ENCODE data around the gene KCNE3. TPM values are rescaled to one million over a fixed set of nuclear protein-coding genes. Genes with fewer than 3 reads are reported as not detected.

The KCNE3 gene
- total RNA-seq, 2 donors from 2014 or later: not detected

DNA sequence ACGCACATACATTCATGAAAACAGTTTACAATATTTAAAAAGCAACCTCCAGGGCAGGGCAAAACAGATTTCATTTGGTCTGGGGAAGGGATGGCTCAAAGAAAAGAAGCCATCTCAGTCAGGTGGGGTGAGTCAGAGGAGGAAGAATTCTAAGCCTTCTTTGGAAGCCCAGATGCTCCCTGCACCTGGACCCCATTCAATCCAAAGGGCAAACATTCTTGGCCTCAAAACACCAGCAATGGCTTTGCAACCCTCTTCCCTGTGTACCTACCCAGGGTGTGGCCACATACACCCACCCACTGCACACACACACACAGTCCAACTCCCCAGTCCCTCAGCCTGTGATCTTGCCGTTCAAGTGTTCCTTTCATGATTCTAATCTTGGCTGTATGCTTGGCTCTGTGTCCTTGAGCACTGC lies 2.0 kb downstream of the KCNE3 start:
- Mint-ChIP-seq H3K36me3 (ENCODE audit: insufficient read depth in 2 of 2) (no peaks in the 10 kb centered on the region), H3K27me3 (ENCODE audit: low read depth) (peaks cover 32% of the 10 kb centered on the region), H3K4me3 (no peak overlapping the region), H3K4me1 (ENCODE audit: low read depth) (peaks cover 5% of the 10 kb centered on the region), H3K9me3 (no peaks in the 10 kb centered on the region), H3K27ac (no peak overlapping the region)
- ATAC-seq (replicated peaks in 1 of 2): no peak
- DNase-seq: no peak

DNA sequence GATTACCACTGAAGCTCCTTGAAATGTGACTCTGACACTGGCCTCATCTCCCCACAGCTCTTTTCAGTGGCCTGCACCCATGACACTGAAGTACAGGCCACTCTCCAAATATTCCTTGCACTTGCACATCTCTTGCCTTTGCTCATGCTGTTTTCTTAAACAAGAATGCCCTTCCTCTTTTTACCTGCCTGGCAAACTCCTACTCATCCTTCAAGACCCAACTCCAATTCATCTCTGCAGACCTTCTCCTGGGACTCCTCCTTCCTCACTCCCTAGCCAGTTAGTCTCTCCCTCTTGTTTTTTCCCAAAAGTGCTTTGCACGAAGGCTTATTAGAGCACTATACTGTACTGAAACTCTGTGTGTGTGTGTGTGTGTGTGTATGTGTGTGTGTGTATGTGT lies 2.6 kb downstream of the KCNE3 start:
- Mint-ChIP-seq H3K9me3 (no peaks in the 10 kb centered on the region), H3K27me3 (ENCODE audit: low read depth) (peaks cover 32% of the 10 kb centered on the region), H3K4me1 (ENCODE audit: low read depth) (peaks cover 5% of the 10 kb centered on the region), H3K27ac (no peak overlapping the region), H3K36me3 (ENCODE audit: insufficient read depth in 2 of 2) (no peaks in the 10 kb centered on the region), H3K4me3 (no peak overlapping the region)
- ATAC-seq (replicated peaks in 1 of 2) (no peak), DNase-seq (no peak)

DNA sequence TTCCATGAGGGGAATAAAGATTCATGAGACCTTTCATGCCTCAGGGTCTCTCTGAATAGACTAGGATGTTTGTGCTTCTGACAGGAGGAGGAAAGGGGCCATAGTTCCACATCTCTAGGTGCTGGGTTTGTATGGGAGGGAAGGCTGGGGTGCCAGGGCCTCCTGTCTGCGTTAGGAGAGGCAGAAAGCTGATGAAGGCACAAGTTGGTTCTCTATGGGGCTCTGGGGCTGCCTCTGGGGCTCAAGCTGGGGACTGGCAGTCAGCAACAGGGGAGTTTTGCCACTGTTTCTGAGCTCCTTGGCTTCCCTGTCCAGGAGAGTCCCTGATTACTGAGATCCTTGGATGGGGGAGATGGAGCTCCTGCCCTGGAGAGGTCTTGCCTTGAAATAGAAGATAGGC lies 4.1 kb downstream of the KCNE3 start:
- no peaks in the 10 kb centered on the region for H3K36me3 Mint-ChIP-seq (ENCODE audit: insufficient read depth in 2 of 2)
- DNase-seq (no peak), ATAC-seq (replicated peaks in 1 of 2) (no peak)
- H3K27me3 Mint-ChIP-seq (ENCODE audit: low read depth): peaks cover 24% of the 10 kb centered on the region
- no peak overlapping the region for H3K4me3 Mint-ChIP-seq
- peaks cover 5% of the 10 kb centered on the region for H3K4me1 Mint-ChIP-seq (ENCODE audit: low read depth)
- no peak overlapping the region for H3K27ac Mint-ChIP-seq
- no peaks in the 10 kb centered on the region for H3K9me3 Mint-ChIP-seq

DNA sequence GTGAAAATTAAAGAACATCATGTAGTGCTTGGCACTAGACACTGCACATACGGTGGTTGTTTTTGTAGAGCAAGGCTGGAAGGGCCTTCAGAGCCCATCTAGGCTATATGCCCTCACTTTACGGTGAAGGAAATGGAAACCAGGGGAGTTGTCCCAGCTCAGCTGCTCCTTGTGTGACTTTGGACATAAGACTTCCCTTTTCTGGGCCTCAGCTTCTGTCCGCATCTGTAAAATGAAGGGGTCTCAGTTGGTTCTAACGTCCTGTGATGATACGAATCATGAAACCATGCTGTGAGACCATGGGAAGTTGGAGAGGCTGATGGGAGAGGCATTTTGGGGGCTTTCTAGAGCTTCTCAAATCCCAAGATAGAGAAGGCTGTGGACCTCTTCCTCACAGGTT lies 4.7 kb downstream of the KCNE3 start:
- no peaks in the 10 kb centered on the region for H3K9me3 Mint-ChIP-seq
- H3K27me3 Mint-ChIP-seq (ENCODE audit: low read depth): peaks cover 18% of the 10 kb centered on the region
- H3K4me3 Mint-ChIP-seq: no peak overlapping the region
- H3K27ac Mint-ChIP-seq: no peak overlapping the region
- peaks cover under 1% of the 10 kb centered on the region for H3K4me1 Mint-ChIP-seq (ENCODE audit: low read depth)
- ATAC-seq (replicated peaks in 1 of 2) (no peak), DNase-seq (no peak)
- no peaks in the 10 kb centered on the region for H3K36me3 Mint-ChIP-seq (ENCODE audit: insufficient read depth in 2 of 2)

DNA sequence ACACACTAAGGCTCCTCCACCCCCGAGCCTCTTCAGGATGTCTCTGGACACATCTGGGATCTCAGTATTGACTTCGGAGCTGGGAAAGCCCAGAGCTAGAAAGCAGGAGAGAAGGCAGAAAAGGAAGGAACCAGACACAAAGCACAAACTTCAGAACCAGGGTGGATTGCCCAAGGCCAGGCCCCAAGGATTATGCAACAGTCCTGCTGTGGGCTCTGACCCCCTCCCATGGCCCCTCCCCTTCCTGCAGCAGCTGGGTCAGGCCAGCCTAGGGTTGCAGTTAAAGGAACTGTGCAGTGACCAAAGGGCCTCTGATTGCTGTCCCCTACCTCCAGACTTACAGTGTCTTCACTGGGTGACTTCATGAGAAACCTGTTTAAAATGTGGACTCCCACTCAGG lies 5.3 kb downstream of the KCNE3 start:
- Mint-ChIP-seq H3K27ac (no peak overlapping the region), H3K4me1 (ENCODE audit: low read depth) (no peaks in the 10 kb centered on the region), H3K36me3 (ENCODE audit: insufficient read depth in 2 of 2) (no peaks in the 10 kb centered on the region), H3K27me3 (ENCODE audit: low read depth) (peaks cover 17% of the 10 kb centered on the region), H3K4me3 (no peak overlapping the region), H3K9me3 (no peaks in the 10 kb centered on the region)
- no peak for ATAC-seq (replicated peaks in 1 of 2)
- no peak for DNase-seq

DNA sequence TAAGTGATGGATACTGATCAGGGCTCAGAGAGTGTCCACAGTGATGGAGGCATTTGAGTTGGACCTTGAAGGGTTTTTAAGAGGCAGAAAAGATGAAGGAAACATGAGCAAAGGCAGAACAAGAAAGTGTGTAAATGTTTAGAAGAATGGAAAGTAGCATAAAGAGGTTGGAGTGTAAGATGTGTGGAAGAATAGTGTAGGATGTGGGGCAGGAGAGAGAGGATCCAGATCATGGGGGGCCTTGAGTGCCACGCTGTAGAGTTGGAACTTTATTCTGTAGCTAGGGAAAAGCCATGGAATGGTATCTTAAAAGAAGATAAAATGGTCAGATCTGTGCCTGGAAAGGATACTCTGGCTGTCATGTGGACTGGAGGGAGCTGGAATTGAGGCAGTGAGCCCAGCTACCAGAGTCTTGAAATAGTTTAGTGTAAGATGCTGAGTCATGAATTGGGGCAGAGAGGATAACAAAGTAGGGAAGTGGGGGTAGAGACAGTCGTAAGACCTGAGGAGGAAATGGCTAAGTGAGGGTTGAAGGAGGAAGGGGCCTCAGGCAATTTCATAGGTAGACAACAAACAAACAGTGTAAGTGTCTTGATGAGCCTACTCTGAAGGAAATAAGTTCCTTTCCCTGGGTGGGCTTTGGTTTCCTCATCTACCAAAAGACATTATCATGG lies 6.7 kb downstream of the KCNE3 start:
- H3K9me3 Mint-ChIP-seq: no peaks in the 10 kb centered on the region
- peaks cover 4% of the 10 kb centered on the region for H3K27me3 Mint-ChIP-seq (ENCODE audit: low read depth)
- no peak overlapping the region for H3K27ac Mint-ChIP-seq
- H3K4me1 Mint-ChIP-seq (ENCODE audit: low read depth): no peaks in the 10 kb centered on the region
- no peak for ATAC-seq (replicated peaks in 1 of 2)
- no peak for DNase-seq
- no peaks in the 10 kb centered on the region for H3K36me3 Mint-ChIP-seq (ENCODE audit: insufficient read depth in 2 of 2)
- H3K4me3 Mint-ChIP-seq: no peak overlapping the region

DNA sequence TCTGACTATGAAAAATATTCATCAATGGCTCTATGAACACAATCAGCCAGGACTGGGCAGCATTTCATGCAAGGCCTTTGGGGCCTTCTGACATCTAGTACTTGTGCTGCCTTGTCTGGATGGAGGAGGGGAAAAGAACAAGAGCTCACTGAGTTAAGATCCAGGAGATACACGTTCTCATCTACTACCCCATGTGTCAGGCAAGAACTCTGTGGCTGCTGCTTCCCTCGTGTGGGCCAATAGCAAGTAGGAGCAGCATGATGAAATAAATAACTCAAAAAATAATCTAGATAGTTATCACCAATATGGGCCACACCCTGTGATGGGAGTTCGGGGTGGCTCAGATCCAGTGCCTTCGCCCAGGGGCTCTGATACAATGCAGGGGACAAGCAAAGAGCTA lies 7.3 kb downstream of the KCNE3 start:
- no peak for ATAC-seq (replicated peaks in 1 of 2)
- no peak for DNase-seq
- Mint-ChIP-seq H3K36me3 (ENCODE audit: insufficient read depth in 2 of 2) (no peaks in the 10 kb centered on the region), H3K27ac (no peak overlapping the region), H3K4me3 (no peak overlapping the region), H3K9me3 (no peaks in the 10 kb centered on the region), H3K4me1 (ENCODE audit: low read depth) (no peaks in the 10 kb centered on the region), H3K27me3 (ENCODE audit: low read depth) (no peaks in the 10 kb centered on the region)

DNA sequence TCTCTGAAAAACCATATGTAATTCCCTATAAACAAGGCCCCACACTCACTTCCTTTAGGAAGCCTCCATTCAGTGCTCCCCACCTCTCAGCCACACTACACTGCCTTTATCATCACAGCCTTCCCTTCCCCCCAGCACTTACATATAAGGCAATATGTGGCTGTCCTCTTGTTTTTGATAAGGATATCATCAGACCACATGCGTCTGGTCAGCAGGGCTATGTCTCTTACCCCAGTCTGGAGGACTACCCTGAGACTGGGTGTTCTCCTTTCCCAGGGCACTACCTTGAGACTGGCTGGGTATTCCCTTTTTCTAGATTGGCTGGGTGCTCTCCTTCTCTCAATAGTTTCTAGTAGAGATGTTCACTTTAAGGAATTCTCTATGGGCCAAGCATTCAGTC lies 7.8 kb downstream of the KCNE3 start:
- Mint-ChIP-seq H3K4me1 (ENCODE audit: low read depth) (no peaks in the 10 kb centered on the region), H3K4me3 (no peak overlapping the region), H3K9me3 (no peaks in the 10 kb centered on the region), H3K27ac (no peak overlapping the region), H3K36me3 (ENCODE audit: insufficient read depth in 2 of 2) (no peaks in the 10 kb centered on the region), H3K27me3 (ENCODE audit: low read depth) (no peaks in the 10 kb centered on the region)
- DNase-seq (no peak), ATAC-seq (replicated peaks in 1 of 2) (no peak)

DNA sequence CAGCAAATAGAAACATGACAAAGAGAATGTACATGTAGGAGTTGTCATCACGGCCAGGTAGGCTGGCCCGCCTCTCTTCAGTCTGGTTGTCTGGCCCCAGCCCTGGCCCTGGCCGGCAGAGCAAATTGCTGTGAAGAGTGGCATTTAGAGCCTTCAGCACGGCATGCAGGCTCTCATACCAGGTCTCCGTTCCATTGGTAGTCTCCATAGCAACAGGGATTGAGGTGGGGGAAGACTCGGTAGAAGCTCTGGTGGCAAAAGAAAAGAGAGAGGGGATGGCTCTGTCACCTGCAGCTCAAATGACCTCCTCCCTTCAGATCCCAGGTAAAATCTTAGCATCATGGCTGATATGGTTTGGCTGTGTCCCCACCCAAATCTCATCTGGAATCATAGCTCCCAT lies 10.0 kb downstream of the KCNE3 start:
- ATAC-seq (replicated peaks in 1 of 2): no peak
- no peaks in the 10 kb centered on the region for H3K36me3 Mint-ChIP-seq (ENCODE audit: insufficient read depth in 2 of 2)
- H3K4me3 Mint-ChIP-seq: no peak overlapping the region
- DNase-seq: no peak
- H3K4me1 Mint-ChIP-seq (ENCODE audit: low read depth): peaks cover 5% of the 10 kb centered on the region
- no peaks in the 10 kb centered on the region for H3K27me3 Mint-ChIP-seq (ENCODE audit: low read depth)
- no peak overlapping the region for H3K27ac Mint-ChIP-seq
- H3K9me3 Mint-ChIP-seq: no peaks in the 10 kb centered on the region

DNA sequence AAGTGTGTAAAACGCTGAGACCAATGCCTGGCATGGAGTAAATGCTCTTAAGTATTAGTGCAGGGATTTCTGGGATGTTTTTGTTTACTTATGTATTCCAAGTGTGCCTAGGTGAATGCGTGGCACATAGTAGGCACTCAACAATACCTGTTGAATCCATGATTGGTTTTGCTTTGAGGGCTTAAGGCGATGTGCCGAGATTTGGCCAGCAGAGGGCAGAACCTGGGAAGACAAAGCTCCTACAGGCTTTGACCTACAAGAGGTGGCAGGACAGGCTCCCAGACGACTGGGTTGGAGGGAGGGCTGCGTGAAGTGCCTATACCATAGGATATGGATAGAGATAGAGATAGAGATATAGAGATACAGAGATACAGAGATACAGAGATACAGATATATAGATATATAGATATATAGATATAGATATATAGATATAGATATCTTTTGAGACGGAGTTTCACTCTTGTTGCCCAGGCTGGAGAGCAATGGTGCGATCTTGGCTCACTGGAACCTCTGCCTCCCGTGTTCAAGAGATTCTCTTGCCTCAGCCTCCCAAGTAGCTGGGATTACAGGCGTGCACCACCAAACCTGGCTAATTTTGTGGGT lies 13.9 kb downstream of the KCNE3 start:
- ATAC-seq (replicated peaks in 1 of 2): peak; percentile 60 to 64

DNA sequence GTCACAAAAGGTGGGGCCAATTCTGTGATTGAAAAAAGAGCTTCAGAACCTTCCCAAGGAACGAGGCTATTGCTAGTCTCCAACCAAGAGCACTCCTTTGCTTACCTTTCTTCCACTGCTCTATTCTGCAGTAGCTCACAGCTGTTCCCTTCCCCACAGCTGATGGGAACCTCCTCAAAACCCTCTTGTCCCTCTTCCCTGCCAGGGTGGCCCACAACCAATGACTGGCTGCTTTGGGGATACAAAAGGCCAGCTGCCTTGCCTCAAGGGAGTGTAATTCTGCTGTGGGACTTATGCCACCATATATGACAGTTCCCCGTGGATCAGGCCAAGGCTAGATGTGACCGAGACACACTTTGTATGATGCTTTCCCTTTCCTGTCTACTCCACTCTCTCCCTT lies 15.0 kb downstream of the KCNE3 start:
- H3K27me3 Mint-ChIP-seq (ENCODE audit: low read depth): peaks cover 7% of the 10 kb centered on the region
- H3K9me3 Mint-ChIP-seq: no peaks in the 10 kb centered on the region
- ATAC-seq (replicated peaks in 1 of 2): no peak
- peaks cover 10% of the 10 kb centered on the region for H3K4me1 Mint-ChIP-seq (ENCODE audit: low read depth)
- DNase-seq: no peak
- H3K4me3 Mint-ChIP-seq: no peak overlapping the region
- H3K36me3 Mint-ChIP-seq (ENCODE audit: insufficient read depth in 2 of 2): no peaks in the 10 kb centered on the region
- no peak overlapping the region for H3K27ac Mint-ChIP-seq

More for the DNA sequence above, 13.9 kb downstream of the KCNE3 start:
- H3K9me3 Mint-ChIP-seq: no peaks in the 10 kb centered on the region
- H3K36me3 Mint-ChIP-seq (ENCODE audit: insufficient read depth in 2 of 2): no peaks in the 10 kb centered on the region
- no peak overlapping the region for H3K27ac Mint-ChIP-seq
- H3K27me3 Mint-ChIP-seq (ENCODE audit: low read depth): peaks cover 7% of the 10 kb centered on the region
- peaks cover 10% of the 10 kb centered on the region for H3K4me1 Mint-ChIP-seq (ENCODE audit: low read depth)
- DNase-seq: peak; percentile 68
- no peak overlapping the region for H3K4me3 Mint-ChIP-seq

DNA sequence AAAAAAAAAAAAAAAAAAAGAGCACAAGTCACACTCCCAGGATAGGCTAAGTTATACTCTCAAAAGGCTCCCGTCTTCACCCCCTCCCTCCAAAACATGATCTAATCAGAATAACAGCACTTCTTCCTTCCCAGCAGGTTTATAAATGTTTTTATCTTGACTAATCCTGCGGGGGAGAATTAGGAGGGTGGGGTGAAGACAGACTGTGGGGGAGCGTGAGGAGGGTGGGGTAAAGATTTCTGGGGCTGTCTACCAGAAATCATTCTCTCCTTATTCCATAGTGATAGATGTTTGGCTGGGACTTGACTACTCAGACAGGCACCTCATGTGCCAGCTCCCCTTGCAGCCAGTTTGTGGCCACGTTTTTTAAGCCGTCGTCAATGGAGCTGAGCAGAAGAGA lies 17.0 kb downstream of the KCNE3 start:
- no peak overlapping the region for H3K4me3 Mint-ChIP-seq
- peaks cover 10% of the 10 kb centered on the region for H3K4me1 Mint-ChIP-seq (ENCODE audit: low read depth)
- no peak for DNase-seq
- no peak overlapping the region for H3K27ac Mint-ChIP-seq
- peaks cover 7% of the 10 kb centered on the region for H3K27me3 Mint-ChIP-seq (ENCODE audit: low read depth)
- no peaks in the 10 kb centered on the region for H3K9me3 Mint-ChIP-seq
- no peaks in the 10 kb centered on the region for H3K36me3 Mint-ChIP-seq (ENCODE audit: insufficient read depth in 2 of 2)
- ATAC-seq (replicated peaks in 1 of 2): no peak

DNA sequence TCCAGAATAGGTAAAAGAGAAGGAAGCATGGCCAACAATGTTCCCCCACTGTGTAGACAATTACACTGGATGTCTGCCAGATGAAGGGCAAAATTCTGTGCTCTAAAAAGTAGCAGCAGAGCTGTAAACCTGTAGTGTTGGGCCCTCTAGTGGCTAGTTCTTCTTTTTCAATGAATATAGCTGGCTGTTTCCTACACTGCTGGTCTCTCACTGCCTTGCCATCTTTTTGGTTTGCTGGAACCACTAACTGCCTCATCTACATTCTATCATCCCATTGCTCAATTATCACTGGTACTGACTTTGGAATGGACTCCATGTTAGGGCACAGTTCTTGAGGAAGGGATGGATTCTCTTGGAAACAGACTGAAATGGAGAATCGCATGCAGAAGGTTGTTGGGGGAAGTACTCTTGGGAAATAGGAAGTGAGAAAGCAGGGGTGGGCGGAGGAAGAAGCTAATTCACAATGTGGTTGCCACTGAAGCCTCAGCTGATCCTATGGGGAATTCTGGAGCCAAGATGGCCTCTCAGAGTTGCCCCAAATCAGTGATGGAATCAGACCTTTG lies 17.9 kb downstream of the KCNE3 start:
- Mint-ChIP-seq H3K27me3 (ENCODE audit: low read depth) (peaks cover 7% of the 10 kb centered on the region), H3K36me3 (ENCODE audit: insufficient read depth in 2 of 2) (no peaks in the 10 kb centered on the region), H3K4me1 (ENCODE audit: low read depth) (peaks cover 10% of the 10 kb centered on the region), H3K4me3 (no peak overlapping the region), H3K27ac (no peak overlapping the region), H3K9me3 (no peaks in the 10 kb centered on the region)
- DNase-seq: peak; percentile 35 to 43
- peak; percentile 89 for ATAC-seq (replicated peaks in 1 of 2)

DNA sequence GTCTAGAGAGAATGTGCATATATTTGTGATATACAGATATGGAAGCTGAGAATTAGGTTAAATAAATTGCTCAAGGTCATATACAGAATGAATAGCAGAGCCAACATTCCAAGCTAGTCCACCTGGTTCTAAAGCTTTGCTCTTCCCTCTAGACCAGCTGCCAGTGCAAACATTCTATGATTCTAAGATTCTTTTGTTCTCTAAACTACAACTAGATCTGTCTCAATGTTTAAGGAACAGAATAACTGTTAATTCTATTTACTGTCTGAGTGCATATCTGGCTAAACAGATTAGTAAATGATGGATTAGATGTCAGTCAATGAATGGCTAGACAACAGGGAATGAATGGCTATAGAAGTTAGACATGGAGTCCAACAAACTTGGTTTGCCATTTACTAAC lies 19.6 kb downstream of the KCNE3 start:
- no peaks in the 10 kb centered on the region for H3K36me3 Mint-ChIP-seq (ENCODE audit: insufficient read depth in 2 of 2)
- H3K9me3 Mint-ChIP-seq: no peaks in the 10 kb centered on the region
- H3K27ac Mint-ChIP-seq: no peak overlapping the region
- no peak for DNase-seq
- peaks cover 4% of the 10 kb centered on the region for H3K4me1 Mint-ChIP-seq (ENCODE audit: low read depth)
- no peak for ATAC-seq (replicated peaks in 1 of 2)
- no peak overlapping the region for H3K4me3 Mint-ChIP-seq
- H3K27me3 Mint-ChIP-seq (ENCODE audit: low read depth): peaks cover 7% of the 10 kb centered on the region
